GM06990 (cell line): ENCODE data around the gene SLC6A17.
A peak's percentile ranks its signal among the peaks of the same experiment; 100 is the strongest.

Source experiments
- DNase-seq: peaks from one replicate; pipeline ENCODE4 v3.0.0-alpha.2; 2011; ENCODE audit not compliant: insufficient read length; ENCODE audit errors: extremely low read depth
- H3K27me3 ChIP-seq: replicated peaks from 2 replicates; pipeline ENCODE4 v1.6.0; 2011; ENCODE audit warnings: low read length; ENCODE audit not compliant: control insufficient read depth, insufficient read depth
- H3K36me3 ChIP-seq: 2 replicates; pipeline ENCODE4 v1.5.1; 2011; ENCODE audit warnings: low read length; ENCODE audit not compliant: control insufficient read depth, insufficient read depth
- H3K4me3 ChIP-seq: replicated peaks from 2 replicates; pipeline ENCODE4 v1.5.1; 2011; ENCODE audit warnings: low read depth, mild to moderate bottlenecking, control low read depth, low read length
- TF ChIP-seq, protein P1 (sequence below): IDR thresholded peaks from 2 replicates; pipeline ENCODE4 v1.5.1; 2011; ENCODE audit warnings: low read length, control low read depth, mild to moderate bottlenecking, inconsistent platforms; ENCODE audit not compliant: insufficient read depth, poor library complexity, severe bottlenecking

Gene SLC6A17

DNA sequence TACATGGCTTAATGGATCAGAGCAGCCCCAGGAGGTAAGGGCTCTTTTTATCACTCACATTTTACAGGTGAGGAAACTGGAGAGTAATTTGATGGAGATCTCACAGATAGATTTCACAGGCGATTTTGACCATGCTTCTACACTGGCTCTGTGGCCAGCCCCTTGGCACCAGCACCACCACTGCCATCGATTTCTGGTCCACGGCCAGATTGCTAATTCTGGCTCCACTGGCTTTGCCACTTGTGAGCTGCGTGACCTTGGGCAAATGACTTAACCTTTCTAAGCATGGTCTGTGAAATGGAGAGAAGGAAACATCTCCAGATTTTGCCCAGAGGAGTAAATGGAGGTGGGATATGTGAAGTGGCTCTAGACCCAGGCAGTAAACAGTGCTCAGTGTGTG is 92.4 kb downstream of the SLC6A17 start:
- TF ChIP-seq, protein P1, sequence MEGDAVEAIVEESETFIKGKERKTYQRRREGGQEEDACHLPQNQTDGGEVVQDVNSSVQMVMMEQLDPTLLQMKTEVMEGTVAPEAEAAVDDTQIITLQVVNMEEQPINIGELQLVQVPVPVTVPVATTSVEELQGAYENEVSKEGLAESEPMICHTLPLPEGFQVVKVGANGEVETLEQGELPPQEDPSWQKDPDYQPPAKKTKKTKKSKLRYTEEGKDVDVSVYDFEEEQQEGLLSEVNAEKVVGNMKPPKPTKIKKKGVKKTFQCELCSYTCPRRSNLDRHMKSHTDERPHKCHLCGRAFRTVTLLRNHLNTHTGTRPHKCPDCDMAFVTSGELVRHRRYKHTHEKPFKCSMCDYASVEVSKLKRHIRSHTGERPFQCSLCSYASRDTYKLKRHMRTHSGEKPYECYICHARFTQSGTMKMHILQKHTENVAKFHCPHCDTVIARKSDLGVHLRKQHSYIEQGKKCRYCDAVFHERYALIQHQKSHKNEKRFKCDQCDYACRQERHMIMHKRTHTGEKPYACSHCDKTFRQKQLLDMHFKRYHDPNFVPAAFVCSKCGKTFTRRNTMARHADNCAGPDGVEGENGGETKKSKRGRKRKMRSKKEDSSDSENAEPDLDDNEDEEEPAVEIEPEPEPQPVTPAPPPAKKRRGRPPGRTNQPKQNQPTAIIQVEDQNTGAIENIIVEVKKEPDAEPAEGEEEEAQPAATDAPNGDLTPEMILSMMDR: no peak
- Histone ChIP-seq H3K4me3 (no peak overlapping the region), H3K36me3 (no peaks in the 10 kb centered on the region), H3K27me3 (no peaks in the 10 kb centered on the region)
- DNase-seq: no peak

DNA sequence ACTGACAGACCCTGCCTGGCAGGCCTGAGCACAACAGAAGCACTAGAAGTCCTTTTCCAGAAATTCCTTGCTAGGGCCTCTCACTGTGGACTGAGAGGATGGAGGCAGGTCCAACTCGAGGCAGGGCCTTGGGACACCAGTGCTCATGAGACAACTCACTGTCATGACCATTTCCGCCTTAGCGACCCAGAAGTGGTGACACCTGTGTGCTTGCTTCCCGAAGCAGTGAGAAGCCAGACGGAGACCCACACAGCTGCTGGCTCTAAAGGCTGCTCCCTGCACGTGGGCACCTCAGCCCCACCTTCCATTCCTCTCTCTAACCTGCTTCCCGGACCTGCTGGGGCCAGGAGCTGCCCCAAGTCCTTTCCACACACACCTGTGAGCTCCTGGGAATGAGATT is 92.9 kb downstream of the SLC6A17 start:
- no peak overlapping the region for H3K4me3 ChIP-seq
- TF ChIP-seq, protein P1: no peak
- DNase-seq: peak; percentile 19
- no peaks in the 10 kb centered on the region for H3K27me3 ChIP-seq
- no peaks in the 10 kb centered on the region for H3K36me3 ChIP-seq

DNA sequence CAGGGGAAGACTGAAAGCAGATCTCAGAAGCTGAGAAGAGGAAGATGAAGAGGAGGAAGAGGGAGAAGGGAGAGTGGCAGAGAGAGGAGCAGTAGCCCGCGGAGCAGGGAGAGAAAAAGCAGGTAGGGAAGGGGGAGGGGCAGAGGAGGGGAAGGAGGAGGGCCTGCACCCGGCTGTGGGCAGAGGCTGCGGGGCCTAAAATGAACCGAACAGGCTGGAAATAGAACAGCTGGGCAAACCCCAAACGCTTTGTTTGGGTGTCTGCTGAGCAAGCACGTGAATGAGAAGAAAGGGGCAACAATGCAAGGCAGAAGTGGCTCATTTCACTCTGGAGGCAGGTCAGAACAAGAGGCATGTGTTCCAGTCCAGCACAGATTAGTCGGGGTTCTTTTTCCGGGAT is 93.3 kb downstream of the SLC6A17 start:
- peak; percentile 37 for DNase-seq
- TF ChIP-seq, protein P1: no peak
- no peaks in the 10 kb centered on the region for H3K36me3 ChIP-seq
- no peaks in the 10 kb centered on the region for H3K27me3 ChIP-seq
- no peak overlapping the region for H3K4me3 ChIP-seq

DNA sequence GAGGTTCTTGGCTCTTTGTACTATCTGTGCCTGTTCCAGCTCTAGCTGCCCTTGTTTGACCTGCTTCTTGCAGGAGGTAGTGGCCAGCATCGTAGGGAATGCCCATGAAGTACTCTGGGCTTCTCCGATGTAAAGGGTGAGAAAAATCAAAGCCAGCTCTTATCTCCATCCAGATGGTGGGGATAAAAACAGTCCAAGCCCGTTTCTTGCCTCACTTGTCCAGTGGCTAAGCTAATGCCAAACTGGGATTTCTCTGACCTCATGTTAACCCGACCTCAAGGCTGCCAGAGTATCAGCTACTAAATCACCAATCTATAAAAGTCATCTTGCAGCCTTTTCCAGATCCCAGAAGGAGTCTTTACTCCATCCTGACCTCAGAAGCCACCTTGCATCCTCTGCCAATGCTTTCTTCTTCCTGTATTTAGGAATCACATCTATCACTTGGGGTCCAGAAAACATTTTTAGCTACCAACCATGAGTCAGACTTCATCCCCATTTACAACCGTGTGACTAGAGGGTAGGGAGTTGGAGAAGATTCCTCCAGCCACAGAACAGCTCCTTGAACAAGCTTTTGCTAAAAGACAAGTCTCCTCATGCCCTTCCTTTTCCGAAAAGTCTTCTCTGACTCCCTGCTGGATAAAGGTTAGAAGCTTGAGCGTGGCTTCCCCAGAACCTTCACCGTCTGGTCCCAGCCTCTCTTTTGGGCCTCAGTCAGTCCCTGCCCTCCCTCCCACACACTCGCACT is 95.8 kb downstream of the SLC6A17 start:
- no peaks in the 10 kb centered on the region for H3K27me3 ChIP-seq
- no peaks in the 10 kb centered on the region for H3K36me3 ChIP-seq
- H3K4me3 ChIP-seq: no peak overlapping the region
- TF ChIP-seq, protein P1: no peak
- no peak for DNase-seq

DNA sequence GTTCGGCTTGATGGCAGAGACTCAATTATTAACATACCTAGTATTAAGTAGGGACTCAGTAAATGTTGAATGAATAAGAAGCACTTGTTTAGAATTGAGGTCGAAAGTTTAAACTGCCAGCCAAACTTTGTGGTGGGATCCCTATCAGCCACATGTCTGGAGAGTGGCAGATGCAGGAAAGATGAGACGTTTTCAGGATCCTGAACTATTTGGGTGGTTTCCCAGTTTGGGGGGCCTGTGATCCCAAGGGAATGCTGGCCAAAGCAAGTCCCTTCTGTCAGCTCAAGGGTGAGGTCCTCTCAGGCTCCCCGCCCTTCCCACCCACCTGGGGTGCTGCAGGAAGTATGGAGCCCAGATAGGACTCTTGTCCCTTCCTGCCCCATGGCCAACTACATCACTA is 98.5 kb downstream of the SLC6A17 start:
- Histone ChIP-seq H3K4me3 (no peak overlapping the region), H3K36me3 (no peaks in the 10 kb centered on the region), H3K27me3 (no peaks in the 10 kb centered on the region)
- TF ChIP-seq, protein P1: no peak
- no peak for DNase-seq

DNA sequence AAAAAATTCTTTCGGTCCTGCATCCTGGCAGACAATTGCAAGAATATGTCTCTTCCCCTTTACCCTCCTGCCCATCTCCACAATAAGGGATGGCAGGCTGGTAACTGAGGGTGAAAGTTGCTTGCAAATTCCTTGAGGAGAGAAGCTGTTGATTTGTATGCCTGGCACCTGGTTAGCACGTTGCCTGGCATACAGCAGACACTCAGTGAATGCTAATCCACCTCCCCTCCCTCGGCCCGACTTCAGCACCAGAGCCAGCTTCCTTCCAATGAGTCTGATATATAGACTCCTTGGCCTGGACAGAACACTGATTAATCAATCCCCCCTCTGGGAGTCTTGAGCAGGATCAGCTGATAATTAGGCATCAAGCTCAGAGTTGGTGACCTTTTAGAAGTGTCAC is 99.0 kb downstream of the SLC6A17 start:
- TF ChIP-seq, protein P1: no peak
- DNase-seq: no peak
- no peaks in the 10 kb centered on the region for H3K36me3 ChIP-seq

More for the DNA sequence above, 99.0 kb downstream of the SLC6A17 start:
- no peak overlapping the region for H3K4me3 ChIP-seq
- no peaks in the 10 kb centered on the region for H3K27me3 ChIP-seq
